Activated CD4-positive, alpha-beta T cell treated with anti-CD3 and anti-CD28 coated beads, Interleukin-2, amount 10 ng/mL, durations not matched to agents 7 days and 5 days (primary cell): ENCODE measurements around the gene SLC26A9. TPM values are rescaled to one million over a fixed set of nuclear protein-coding genes. Genes with fewer than 3 reads are reported as not detected.

Experiments used
- CTCF ChIA-PET: fragments of 350-600 bp; sonication (Branson Sonifier 250); formaldehyde crosslinking; loops from one replicate; lab custom pipeline; 2021; ENCODE audit warnings: antibody characterized with exemption; lab: Charles Lee
- POLR2A ChIA-PET: fragments of 350-600 bp; sonication (Branson Sonifier 250); formaldehyde crosslinking; loops from one replicate; lab custom pipeline; 2021; ENCODE audit warnings: antibody characterized with exemption; lab: Charles Lee
- DNase-seq: peaks from one replicate; pipeline ENCODE4 v3.0.0-alpha.2; 2020
- H3K27ac Mint-ChIP-seq: one replicate; pipeline ENCODE4 v1.8.0; 2021; ENCODE audit warnings: mild to moderate bottlenecking, moderate library complexity, mixed read lengths
- H3K27me3 Mint-ChIP-seq: one replicate; pipeline ENCODE4 v1.8.0; 2021; ENCODE audit warnings: mixed read lengths
- H3K36me3 Mint-ChIP-seq: one replicate; pipeline ENCODE4 v1.8.0; 2021; ENCODE audit warnings: low read depth, mixed read lengths
- H3K4me1 Mint-ChIP-seq: one replicate; pipeline ENCODE4 v1.8.0; 2021; ENCODE audit warnings: mixed read lengths
- H3K4me3 Mint-ChIP-seq: one replicate; pipeline ENCODE4 v1.8.0; 2021; ENCODE audit warnings: mild to moderate bottlenecking, moderate library complexity, mixed read lengths
- H3K9me3 Mint-ChIP-seq: one replicate; pipeline ENCODE4 v1.8.0; 2021; ENCODE audit warnings: mixed read lengths
- total RNA-seq, 2 experiments: library from RNA; stranded (reverse); gene quantifications; one replicate each; pipeline ENCODE4 v1.2.3, GENCODE V29; 2021

The SLC26A9 gene
- not detected for total RNA-seq

- H3K27me3 Mint-ChIP-seq, result peaks cover 38% of the 10 kb centered on the region
- H3K4me3 Mint-ChIP-seq, result no peak within 1 kb of the TSS
- no peaks in the 10 kb centered on the region for H3K9me3 Mint-ChIP-seq
- ChIA-PET POLR2A (no interaction called here), CTCF (no interaction called here)
- H3K27ac Mint-ChIP-seq, result no peak within 1 kb of the TSS
- H3K36me3 Mint-ChIP-seq, result no peaks in the 10 kb centered on the region
- no peaks in the 10 kb centered on the region for H3K4me1 Mint-ChIP-seq
- DNase-seq, result no peak
Observed at GRCh38 chr1:205943245-205943644, at the start of gene SLC26A9. Gene SLC26A9, minus strand, starts transcription at chr1:205943456. Its CDS starts 7,636 bp downstream, at chr1:205935820.

DNA sequence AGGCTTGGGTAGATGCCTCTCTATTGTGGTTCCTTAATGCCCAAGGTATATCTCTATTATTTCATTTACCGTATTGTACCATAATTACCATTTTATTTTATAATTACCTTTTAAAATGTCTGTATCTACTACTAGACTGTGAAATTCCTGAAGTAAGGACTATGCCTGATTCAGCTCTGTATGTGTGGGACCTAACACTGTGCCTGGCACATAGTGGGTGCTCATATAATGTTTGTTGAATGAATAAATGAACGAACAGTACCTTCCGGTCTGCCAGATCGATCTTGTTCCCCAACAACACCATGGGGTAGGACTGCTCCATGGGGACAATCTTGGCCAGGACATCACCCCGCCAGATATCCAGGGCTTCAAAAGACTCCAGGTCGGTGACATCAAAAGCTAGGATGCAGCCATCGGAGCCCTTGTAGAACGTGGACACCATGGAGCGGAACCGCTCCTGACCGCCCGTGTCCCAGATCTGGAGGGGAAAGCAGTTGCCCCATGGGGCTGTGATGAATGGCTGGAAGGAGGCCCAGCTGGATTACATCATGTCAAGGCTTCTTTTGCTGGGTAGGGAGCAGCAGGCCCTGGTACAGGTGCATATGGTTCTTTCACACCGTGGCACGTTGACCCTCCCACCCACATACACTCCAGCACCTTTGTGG, 49.1 kb upstream of the SLC26A9 start:
- ChIA-PET CTCF (no interaction called here), POLR2A (no interaction called here)
- H3K9me3 Mint-ChIP-seq, result no peaks in the 10 kb centered on the region
- H3K27ac Mint-ChIP-seq, result no peak overlapping the region
- no peaks in the 10 kb centered on the region for H3K4me1 Mint-ChIP-seq
- H3K4me3 Mint-ChIP-seq, result no peak overlapping the region
- H3K36me3 Mint-ChIP-seq, result no peaks in the 10 kb centered on the region
- H3K27me3 Mint-ChIP-seq, result peaks cover 7% of the 10 kb centered on the region
- DNase-seq, result no peak

DNA sequence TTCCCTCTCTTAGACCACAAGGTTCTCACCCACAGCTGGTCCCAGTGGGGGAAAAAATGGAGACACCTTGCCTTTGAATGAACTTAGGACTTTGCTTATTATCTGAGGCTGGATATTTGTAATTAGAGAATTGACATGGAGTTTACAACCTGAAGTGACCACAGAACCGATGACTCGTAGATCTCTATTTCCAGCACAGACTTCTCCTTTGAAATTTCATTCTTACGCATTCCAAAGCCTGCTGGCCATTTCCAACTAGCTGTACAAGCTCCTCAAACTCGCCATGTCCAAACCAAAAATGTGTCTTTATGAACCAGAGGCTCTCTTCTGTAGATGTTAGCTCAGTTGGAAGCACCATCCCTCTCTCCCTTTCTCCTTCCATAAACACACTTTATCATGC, 48.0 kb upstream of the SLC26A9 start:
- Mint-ChIP-seq H3K4me1 (no peaks in the 10 kb centered on the region), H3K9me3 (no peaks in the 10 kb centered on the region), H3K27ac (no peak overlapping the region), H3K4me3 (no peak overlapping the region), H3K36me3 (no peaks in the 10 kb centered on the region), H3K27me3 (peaks cover 5% of the 10 kb centered on the region)
- ChIA-PET POLR2A (no interaction called here), CTCF (no interaction called here)
- DNase-seq, result no peak

- ChIA-PET CTCF (no interaction called here), POLR2A (no interaction called here)
- Mint-ChIP-seq H3K4me1 (no peaks in the 10 kb centered on the region), H3K27ac (no peak overlapping the region), H3K4me3 (no peak overlapping the region), H3K9me3 (no peaks in the 10 kb centered on the region), H3K27me3 (peaks cover 5% of the 10 kb centered on the region), H3K36me3 (no peaks in the 10 kb centered on the region)
- no peak for DNase-seq
Observed at GRCh38 chr1:205990226-205990625, 47.0 kb upstream of the SLC26A9 start.

GRCh38 chr1:205989786-205990185, 46.5 kb upstream of the SLC26A9 start:
- Mint-ChIP-seq H3K4me1 (no peaks in the 10 kb centered on the region), H3K4me3 (no peak overlapping the region), H3K27me3 (peaks cover 5% of the 10 kb centered on the region), H3K27ac (no peak overlapping the region), H3K9me3 (no peaks in the 10 kb centered on the region), H3K36me3 (no peaks in the 10 kb centered on the region)
- DNase-seq, result no peak
- ChIA-PET POLR2A (no interaction called here), CTCF (no interaction called here)

DNA sequence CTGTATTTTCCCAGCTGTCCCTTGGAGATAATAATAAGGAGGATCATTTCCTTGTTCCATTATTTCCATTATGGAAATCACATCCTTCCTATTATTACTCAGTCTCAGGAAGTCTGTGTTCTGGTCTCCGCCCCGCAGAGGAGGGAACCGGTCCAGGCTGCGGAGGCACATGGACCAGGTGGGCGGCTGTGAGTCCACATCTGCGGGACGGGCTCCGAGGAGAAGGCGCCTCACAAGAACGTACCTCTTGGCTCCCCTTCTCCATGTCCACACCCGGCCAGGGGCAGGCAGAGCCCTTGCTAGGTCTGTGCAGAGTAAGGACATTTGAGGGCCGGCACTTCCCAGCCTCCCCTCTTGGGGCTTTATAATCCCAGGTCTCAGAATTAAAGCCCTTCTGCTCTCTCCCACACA, 45.3 kb upstream of the SLC26A9 start:
- Mint-ChIP-seq H3K4me1 (no peaks in the 10 kb centered on the region), H3K36me3 (no peaks in the 10 kb centered on the region), H3K4me3 (no peak overlapping the region), H3K27me3 (peaks cover 5% of the 10 kb centered on the region), H3K27ac (no peak overlapping the region), H3K9me3 (no peaks in the 10 kb centered on the region)
- ChIA-PET POLR2A (no interaction called here), CTCF (interaction anchor here (3.3 kb wide), 1 partner anchor 11 kb away, joined by 21 read pairs; no protein-coding TSS in a partner anchor)
- no peak for DNase-seq

DNA sequence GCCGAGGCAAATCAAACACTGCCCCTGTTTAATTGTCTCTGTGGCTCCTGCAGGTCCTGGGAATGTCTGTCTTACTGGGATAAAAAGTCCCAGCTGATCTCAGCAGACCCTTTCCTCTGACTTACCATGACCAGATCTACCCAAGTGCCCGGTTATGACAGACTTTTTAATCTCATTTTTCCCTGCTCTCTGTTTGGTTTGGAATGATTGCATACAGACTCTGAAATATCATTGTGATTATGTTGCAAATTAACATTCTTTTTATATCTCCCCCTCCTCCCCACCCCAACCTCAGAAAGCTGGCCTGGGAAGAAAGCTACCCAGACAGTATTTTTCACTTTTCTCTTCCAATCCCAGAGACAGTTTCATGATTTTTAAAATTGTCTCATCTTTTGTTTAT, 43.6 kb upstream of the SLC26A9 start:
- ChIA-PET CTCF (interaction anchor here (1.0 to 3.3 kb wide), 3 partner anchors 9 to 328 kb away, joined by 3 to 21 read pairs (median 14); no protein-coding TSS in a partner anchor), POLR2A (no interaction called here)
- Mint-ChIP-seq H3K4me1 (no peaks in the 10 kb centered on the region), H3K9me3 (peaks cover 1% of the 10 kb centered on the region), H3K27me3 (peaks cover under 1% of the 10 kb centered on the region), H3K27ac (no peak overlapping the region), H3K4me3 (no peak overlapping the region), H3K36me3 (no peaks in the 10 kb centered on the region)
- DNase-seq, result no peak

- Mint-ChIP-seq H3K36me3 (no peaks in the 10 kb centered on the region), H3K4me3 (no peak overlapping the region), H3K9me3 (peaks cover 4% of the 10 kb centered on the region), H3K27ac (no peak overlapping the region), H3K27me3 (no peaks in the 10 kb centered on the region), H3K4me1 (no peaks in the 10 kb centered on the region)
- DNase-seq, result no peak
- POLR2A ChIA-PET, result interaction anchor here (0.7 kb wide), 1 partner anchor 204 kb away, joined by 5 read pairs; no protein-coding TSS in a partner anchor
- CTCF ChIA-PET, result interaction anchor here (1.0 to 3.3 kb wide), 4 partner anchors 9 to 327 kb away, joined by 3 to 21 read pairs (median 8); no protein-coding TSS in a partner anchor
Observed at GRCh38 chr1:205986292-205986691, 43.0 kb upstream of the SLC26A9 start.

- CTCF ChIA-PET, result interaction anchor here (1.0 to 3.3 kb wide), 6 partner anchors 8 to 326 kb away, joined by 3 to 21 read pairs (median 4); no protein-coding TSS in a partner anchor
- H3K4me3 Mint-ChIP-seq, result no peak overlapping the region
- no peaks in the 10 kb centered on the region for H3K27me3 Mint-ChIP-seq
- H3K4me1 Mint-ChIP-seq, result no peaks in the 10 kb centered on the region
- peaks cover 4% of the 10 kb centered on the region for H3K9me3 Mint-ChIP-seq
- no peak for DNase-seq
- no peaks in the 10 kb centered on the region for H3K36me3 Mint-ChIP-seq
- no peak overlapping the region for H3K27ac Mint-ChIP-seq
- POLR2A ChIA-PET, result interaction anchor here (0.7 kb wide), 1 partner anchor 203 kb away, joined by 5 read pairs; no protein-coding TSS in a partner anchor
Observed at GRCh38 chr1:205985330-205986005, 42.2 kb upstream of the SLC26A9 start.

- ChIA-PET CTCF (interaction anchor here (0.6 to 1.4 kb wide), 8 partner anchors 23 to 127 kb away, joined by 3 to 4 read pairs (median 3); no protein-coding TSS in a partner anchor), POLR2A (no interaction called here)
- no peaks in the 10 kb centered on the region for H3K27me3 Mint-ChIP-seq
- peaks cover 4% of the 10 kb centered on the region for H3K9me3 Mint-ChIP-seq
- peak; percentile 28 for DNase-seq
- no peaks in the 10 kb centered on the region for H3K4me1 Mint-ChIP-seq
- no peak overlapping the region for H3K27ac Mint-ChIP-seq
- no peaks in the 10 kb centered on the region for H3K36me3 Mint-ChIP-seq
- H3K4me3 Mint-ChIP-seq, result no peak overlapping the region
Observed at GRCh38 chr1:205983925-205984725, 40.9 kb upstream of the SLC26A9 start.

GRCh38 chr1:205981257-205981656, 38.0 kb upstream of the SLC26A9 start:
- POLR2A ChIA-PET, result no interaction called here
- Mint-ChIP-seq H3K27ac (no peak overlapping the region), H3K4me3 (no peak overlapping the region), H3K9me3 (peaks cover 4% of the 10 kb centered on the region), H3K36me3 (no peaks in the 10 kb centered on the region), H3K4me1 (no peaks in the 10 kb centered on the region), H3K27me3 (no peaks in the 10 kb centered on the region)
- no peak for DNase-seq
- CTCF ChIA-PET, result interaction anchor here (2.0 kb wide), 1 partner anchor 16 kb away, joined by 5 read pairs; no protein-coding TSS in a partner anchor

GRCh38 chr1:205980237-205980870, 37.1 kb upstream of the SLC26A9 start:
- no peak overlapping the region for H3K4me3 Mint-ChIP-seq
- peaks cover 4% of the 10 kb centered on the region for H3K9me3 Mint-ChIP-seq
- H3K36me3 Mint-ChIP-seq, result no peaks in the 10 kb centered on the region
- H3K27ac Mint-ChIP-seq, result no peak overlapping the region
- no peak for DNase-seq
- no peaks in the 10 kb centered on the region for H3K27me3 Mint-ChIP-seq
- ChIA-PET POLR2A (no interaction called here), CTCF (interaction anchor here (1.3 to 4.0 kb wide), 3 partner anchors 15 to 62 kb away, joined by 3 to 73 read pairs (median 5); no protein-coding TSS in a partner anchor)
- no peaks in the 10 kb centered on the region for H3K4me1 Mint-ChIP-seq
